H1 (cell line): Measurements from ENCODE around the gene TCF20. TPM values are rescaled to one million over a fixed set of nuclear protein-coding genes. Genes with fewer than 3 reads are reported as not detected.

Experiments
- CTCF ChIA-PET: fragments of 300-600 bp; sonication (Branson Sonifier 250); formaldehyde crosslinking; loops from one replicate; lab custom pipeline; 2021; ENCODE audit not compliant: partially characterized antibody; lab: Charles Lee
- POLR2A ChIA-PET: fragments of 300-600 bp; sonication (Branson Sonifier 250); formaldehyde crosslinking; loops from one replicate; lab custom pipeline; 2021; ENCODE audit warnings: inconsistent platforms; ENCODE audit not compliant: partially characterized antibody; lab: Charles Lee
- DNase-seq, 2 experiments: peaks; one replicate each; pipeline versions ENCODE4 v3.0.0 to v3.0.0-alpha.2; 2010 to 2022; ENCODE audit warnings: low spot score in 2 of 2, low read depth in 1 of 2, mixed read lengths in 1 of 2
- FAIRE-seq: peaks from 2 replicates; lab custom pipeline; 2011; peaks lifted over from hg19 to GRCh38; lab: Jason Lieb, UNC
- H2AFZ ChIP-seq: 2 replicates; pipeline ENCODE4 v1.8.1; 2012; ENCODE audit warnings: low read length, inconsistent platforms
- H2AK5ac ChIP-seq: 2 replicates; pipeline ENCODE4 v1.6.1; 2013; ENCODE audit warnings: low read depth, low read length
- H2BK120ac ChIP-seq: replicated peaks from 2 replicates; pipeline ENCODE3; 2013; ENCODE audit warnings: low read depth, low read length, inconsistent platforms
- H2BK12ac ChIP-seq: 2 replicates; pipeline ENCODE4 v1.6.1; 2013; ENCODE audit warnings: low read depth, low read length
- H2BK15ac ChIP-seq: 2 replicates; pipeline ENCODE4 v1.6.1; 2013; ENCODE audit warnings: low read length
- H2BK20ac ChIP-seq: 2 replicates; pipeline ENCODE4 v1.6.1; 2013; ENCODE audit warnings: low read length
- H2BK5ac ChIP-seq: 2 replicates; pipeline ENCODE4 v1.6.1; 2013; ENCODE audit warnings: low read depth, low read length
- H3K14ac ChIP-seq: 2 replicates; pipeline ENCODE4 v1.6.1; 2013; ENCODE audit warnings: inconsistent platforms; ENCODE audit not compliant: insufficient read length
- H3K18ac ChIP-seq: 2 replicates; pipeline ENCODE4 v1.6.1; 2013; ENCODE audit warnings: low read length; ENCODE audit errors: extremely low read depth
- H3K23ac ChIP-seq: 2 replicates; pipeline ENCODE4 v1.6.1; 2013; ENCODE audit warnings: inconsistent platforms; ENCODE audit not compliant: insufficient read length
- H3K23me2 ChIP-seq: 2 replicates; pipeline ENCODE4 v1.6.1; 2013; ENCODE audit warnings: low read depth, low read length
- H3K27ac ChIP-seq: 2 replicates; pipeline ENCODE4 v1.6.1; 2011; ENCODE audit warnings: low read depth, low read length, inconsistent platforms
- H3K27me3 ChIP-seq, 4 experiments: replicated peaks in 1 of 4; 1 replicate in 1 of 4; 2 replicates in 3 of 4; pipeline versions ENCODE4 v1.6.1 to v1.8.1; 2011 to 2013; ENCODE audit warnings: low read length in 3 of 4, mild to moderate bottlenecking in 3 of 4, inconsistent platforms in 2 of 4, mixed read lengths in 2 of 4, moderate library complexity in 1 of 4; ENCODE audit not compliant: control insufficient read depth in 3 of 4, insufficient read depth in 3 of 4; ENCODE audit errors: extremely low read depth in 1 of 4
- H3K36me3 ChIP-seq, 4 experiments: 2 replicates each; pipeline versions ENCODE4 v1.6.1 to v1.8.1; 2011 to 2013; ENCODE audit warnings: mild to moderate bottlenecking in 4 of 4, low read length in 3 of 4, moderate library complexity in 2 of 4, control low read depth in 1 of 4, inconsistent platforms in 1 of 4; ENCODE audit not compliant: insufficient read depth in 4 of 4, control insufficient read depth in 2 of 4
- H3K4ac ChIP-seq: replicated peaks from 2 replicates; pipeline ENCODE3; 2013; ENCODE audit warnings: low read length, low read depth, mixed read lengths, inconsistent platforms; ENCODE audit not compliant: insufficient read length
- H3K4me1 ChIP-seq, 4 experiments: replicated peaks in 1 of 4; 1 replicate in 1 of 4; 2 replicates in 3 of 4; pipeline versions ENCODE4 v1.6.1 to v1.8.1; 2011 to 2013; ENCODE audit warnings: low read length in 3 of 4, inconsistent platforms in 2 of 4, mixed read lengths in 1 of 4; ENCODE audit not compliant: insufficient read depth in 4 of 4, control insufficient read depth in 3 of 4
- H3K4me2 ChIP-seq, 2 experiments: 2 replicates each; pipeline versions ENCODE4 v1.6.1 to v1.8.1; 2011 to 2013; ENCODE audit warnings: low read depth in 2 of 2, low read length in 2 of 2, control low read depth in 1 of 2, inconsistent platforms in 1 of 2, mild to moderate bottlenecking in 1 of 2; ENCODE audit not compliant: insufficient read depth in 1 of 2
- H3K4me3 ChIP-seq, 4 experiments: fragments of 200-600, 300-600 bp in 1 of 4; sonication (generic), shearing (Covaris generic), sonication (Bioruptor Twin) in 1 of 4; 2 replicates each; pipeline versions ENCODE4 v1.5.1 to v1.8.1; 2011 to 2016; ENCODE audit warnings: low read length in 4 of 4, low read depth in 3 of 4, control low read depth in 2 of 4, inconsistent platforms in 2 of 4, mild to moderate bottlenecking in 2 of 4, mixed read lengths in 1 of 4, moderate library complexity in 1 of 4; ENCODE audit not compliant: insufficient read depth in 2 of 4; ENCODE audit errors: extremely low read depth in 1 of 4
- H3K56ac ChIP-seq: replicated peaks from 2 replicates; pipeline ENCODE3; 2013; ENCODE audit warnings: low read depth, mild to moderate bottlenecking, mixed read lengths, low read length, inconsistent platforms; ENCODE audit not compliant: insufficient read length
- H3K79me1 ChIP-seq: 2 replicates; pipeline ENCODE4 v1.6.1; 2013; ENCODE audit warnings: low read depth, low read length, control low read depth
- H3K79me2 ChIP-seq, 2 experiments: 2 replicates each; pipeline versions ENCODE4 v1.6.1 to v1.8.1; 2012 to 2013; ENCODE audit warnings: low read length in 2 of 2, mild to moderate bottlenecking in 2 of 2, inconsistent platforms in 1 of 2; ENCODE audit not compliant: insufficient read depth in 2 of 2, control insufficient read depth in 1 of 2
- H3K9ac ChIP-seq, 4 experiments: replicated peaks in 1 of 4; 1 replicate in 1 of 4; 2 replicates in 3 of 4; pipeline versions ENCODE4 v1.6.1 to v1.8.1; 2011 to 2013; ENCODE audit warnings: low read depth in 3 of 4, low read length in 3 of 4, control low read depth in 2 of 4, mild to moderate bottlenecking in 2 of 4, moderate library complexity in 2 of 4, inconsistent platforms in 1 of 4; ENCODE audit errors: extremely low read depth in 1 of 4
- H3K9me3 ChIP-seq, 2 experiments: 2 replicates each; pipeline versions ENCODE4 v1.6.1 to v1.8.1; 2012 to 2013; ENCODE audit warnings: mild to moderate bottlenecking in 2 of 2, moderate library complexity in 2 of 2, control low read depth in 1 of 2, inconsistent platforms in 1 of 2, low read depth in 1 of 2, low read length in 1 of 2, mixed read lengths in 1 of 2; ENCODE audit not compliant: insufficient read depth in 2 of 2
- H4K20me1 ChIP-seq, 2 experiments: replicated peaks in 1 of 2; 2 replicates each; pipeline versions ENCODE3 to v1.8.1; 2011 to 2013; ENCODE audit warnings: inconsistent platforms in 2 of 2, low read length in 2 of 2, mild to moderate bottlenecking in 1 of 2; ENCODE audit not compliant: insufficient read depth in 2 of 2, control insufficient read depth in 1 of 2
- H4K5ac ChIP-seq: 2 replicates; pipeline ENCODE4 v1.6.1; 2013; ENCODE audit warnings: low read length, low read depth, mixed read lengths, inconsistent platforms; ENCODE audit not compliant: insufficient read length
- H4K8ac ChIP-seq: 2 replicates; pipeline ENCODE4 v1.8.0; 2013; ENCODE audit warnings: mild to moderate bottlenecking, moderate library complexity, low read length, inconsistent platforms; ENCODE audit not compliant: insufficient read depth; ENCODE audit errors: extremely low read depth
- H4K91ac ChIP-seq: replicated peaks from 2 replicates; pipeline ENCODE3; 2013; ENCODE audit warnings: low read length, mixed read lengths, inconsistent platforms; ENCODE audit not compliant: insufficient read length
- CEBPB ChIP-seq: IDR thresholded peaks from 2 replicates; pipeline ENCODE4 v1.6.1; 2012; ENCODE audit warnings: low read depth, low read length
- CHD1 ChIP-seq: IDR thresholded peaks from 2 replicates; pipeline ENCODE4 v1.6.1; 2012; ENCODE audit warnings: low read depth, low read length, improper control_type of control experiment
- CHD2 ChIP-seq: IDR thresholded peaks from 2 replicates; pipeline ENCODE4 v1.6.1; 2012; ENCODE audit warnings: low read length, improper control_type of control experiment
- CTCF ChIP-seq, 3 experiments: IDR thresholded peaks; 1 replicate in 2 of 3; 2 replicates in 1 of 3; pipeline versions ENCODE4 v1.5.1 to v1.6.1; 2011; ENCODE audit warnings: low read length in 3 of 3, mild to moderate bottlenecking in 3 of 3, inconsistent platforms in 2 of 3, low read depth in 1 of 3, moderate library complexity in 1 of 3; ENCODE audit not compliant: insufficient read depth in 1 of 3; ENCODE audit errors: control extremely low read depth in 1 of 3
- GTF2F1 ChIP-seq: IDR thresholded peaks from 2 replicates; pipeline ENCODE4 v1.6.1; 2012; ENCODE audit warnings: low read depth, low read length, improper control_type of control experiment, borderline replicate concordance
- KDM1A ChIP-seq: fragments of 200-600, 300-600 bp; sonication (generic); IDR thresholded peaks from 2 replicates; pipeline ENCODE4 v1.7.1; 2016; ENCODE audit warnings: mild to moderate bottlenecking, low read length, borderline replicate concordance
- NRF1 ChIP-seq: IDR thresholded peaks from 2 replicates; pipeline ENCODE4 v1.6.1; 2011; ENCODE audit warnings: mild to moderate bottlenecking, low read depth, low read length, improper control_type of control experiment
- POLR2A ChIP-seq, 2 experiments: IDR thresholded peaks; 1 replicate in 1 of 2; 2 replicates in 1 of 2; pipeline ENCODE4 v1.6.1; 2011; ENCODE audit warnings: low read depth in 2 of 2, low read length in 2 of 2, mild to moderate bottlenecking in 2 of 2; ENCODE audit errors: control extremely low read depth in 1 of 2
- SIN3A ChIP-seq, 2 experiments: IDR thresholded peaks in 1 of 2; conservative IDR thresholded peaks in 1 of 2; 2 replicates each; pipeline ENCODE4 v1.6.1; 2011 to 2012; ENCODE audit warnings: low read length in 2 of 2, improper control_type of control experiment in 1 of 2, low read depth in 1 of 2, mild to moderate bottlenecking in 1 of 2
- SIX5 ChIP-seq: IDR thresholded peaks from 2 replicates; pipeline ENCODE4 v1.6.1; 2011; ENCODE audit warnings: mild to moderate bottlenecking, low read depth, low read length
- SP1 ChIP-seq: IDR thresholded peaks from 2 replicates; pipeline ENCODE4 v1.6.1; 2011; ENCODE audit warnings: low read depth, low read length
- SP4 ChIP-seq: IDR thresholded peaks from 2 replicates; pipeline ENCODE4 v1.6.1; 2012; ENCODE audit warnings: low read length, inconsistent platforms
- YY1 ChIP-seq: IDR thresholded peaks from 2 replicates; pipeline ENCODE4 v1.6.1; 2011; ENCODE audit warnings: low read depth, mild to moderate bottlenecking, low read length
- WGBS, 2 experiments: shearing (Covaris generic) in 1 of 2; methylation state at CpG; one replicate each; pipeline versions ENCODE4 v1.1.6 to v1.1.7; 2013 to 2015; ENCODE audit warnings: low lambda C conversion rate in 2 of 2, mixed read lengths in 2 of 2, inconsistent platforms in 1 of 2, low coverage in 1 of 2, missing lambda C conversion rate in 1 of 2; ENCODE audit not compliant: insufficient replicate concordance in 2 of 2, insufficient coverage in 1 of 2, insufficient read length in 1 of 2; ENCODE audit errors: extremely low coverage in 1 of 2, missing lambda C conversion rate in 1 of 2; 5-methylcytosine and 5-hydroxymethylcytosine counted together
- polyA plus RNA-seq, 7 experiments: library from polyadenylated mRNA; depleted of rRNA in 3 of 7; stranded (reverse) in 5 of 7; unstranded in 2 of 7; fragments of >200 nt in 5 of 7; fragments of 200-250 nt in 2 of 7; gene quantifications; 1 replicate in 5 of 7; 2 replicates in 1 of 7; 4 replicates in 1 of 7; pipeline versions ENCODE4 v1.2.1 to v1.2.3, GENCODE V29; 2011 to 2013; ENCODE audit warnings: missing spikeins in 2 of 7, mixed read lengths in 2 of 7
- total RNA-seq: library from RNA; stranded (reverse); fragmentation: NEBNext Ultra II Directional; extraction: Animal tissue kit (Norgen Biotek cat#: 25700); gene quantifications from 2 replicates; pipeline ENCODE4 v1.2.1, GENCODE V29; 2021

The TCF20 gene
- total and polyA plus RNA-seq, 2 of the 8 experiments (the other 6 are each of a cell fraction or from before 2014, with no cell fraction given) = 22.0 to 79.8 TPM

DNA sequence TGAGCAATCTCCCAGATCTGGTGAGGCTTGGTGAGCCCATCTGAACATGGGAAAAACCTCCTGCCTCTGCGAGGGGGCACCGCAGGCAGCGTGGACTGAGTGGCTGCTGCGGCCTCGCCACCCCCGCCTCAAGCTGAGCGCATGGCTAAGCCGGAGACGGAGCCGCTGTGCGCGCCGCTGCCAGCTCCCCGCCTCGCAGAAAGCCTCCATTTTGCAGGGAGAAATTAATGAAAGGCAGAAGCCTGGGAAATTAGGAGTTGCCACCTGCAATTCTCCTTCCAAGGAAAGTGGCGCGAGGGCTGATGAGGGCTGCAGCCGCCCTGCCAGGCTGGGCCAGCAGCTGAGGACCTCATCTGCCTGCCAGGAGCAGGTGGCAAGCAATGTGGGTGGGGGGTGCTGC, 35.6 kb upstream of the TCF20 start:
- Histone ChIP-seq H4K8ac (no peak overlapping the region; the same call in 1 of the 2 replicates), H2BK20ac (no peak overlapping the region), H3K79me2 (no peaks in the 10 kb centered on the region), H2BK120ac (no peak overlapping the region), H3K18ac (no peak overlapping the region), H2BK12ac (no peak overlapping the region), H4K91ac (no peak overlapping the region), H3K56ac (no peak overlapping the region), H3K14ac (no peak overlapping the region), H2AFZ (no peak overlapping the region), H2AK5ac (no peak overlapping the region), H4K5ac (no peak overlapping the region), H3K9ac (no peak overlapping the region), H3K36me3 (no peaks in the 10 kb centered on the region), H2BK5ac (no peak overlapping the region), H2BK15ac (no peak overlapping the region), H3K9me3 (no peaks in the 10 kb centered on the region), H3K27ac (no peak overlapping the region), H3K27me3 (peaks cover 0 to 7% (median 6%) of the 10 kb centered on the region in 4 experiments; a peak in 4 of 7 replicates), H3K4ac (no peak overlapping the region), H3K23me2 (peaks cover 5% of the 10 kb centered on the region; the same call in 1 of the 2 replicates), H3K4me3 (no peak overlapping the region), H3K23ac (no peak overlapping the region), H3K4me1 (peaks cover 3 to 31% (median 22%) of the 10 kb centered on the region in 4 experiments), H4K20me1 (peaks cover 5% of the 10 kb centered on the region in 2 experiments), H3K79me1 (0 out of 2 replicates have a peak, but pooled peaks cover 3% of the 10 kb centered on the region), H3K4me2 (no peak overlapping the region)
- DNase-seq (no peak), FAIRE-seq (no peak)
- 71% methylated on average over 18 of the region's 18 CpGs; no CpG with 5 or more reads in 1 of the 2 experiments for WGBS, 2 experiments
- ChIA-PET POLR2A (no interaction called here), CTCF (interaction anchor here (0.7 to 4.3 kb wide), 6 partner anchors 9 to 167 kb away, joined by 3 to 26 read pairs (median 5); partner anchors contain the start of gene NFAM1)
- no peak for TF ChIP-seq SIX5
- no peak for TF ChIP-seq SIN3A (conservative IDR thresholded peaks at IDR 0.05 in 1 of 2, IDR thresholded peaks at IDR 0.05 in 1 of 2; ENCODE audit: low read depth in 1 of 2, low read length in 2 of 2)
- no peak for TF ChIP-seq CHD1
- TF ChIP-seq KDM1A = no peak
- no peak for TF ChIP-seq CEBPB
- no peak for TF ChIP-seq POLR2A (IDR thresholded peaks at IDR 0.05; ENCODE audit: control extremely low read depth in 1 of 2, low read depth in 2 of 2, low read length in 2 of 2)
- TF ChIP-seq CTCF (IDR thresholded peaks at IDR 0.05; ENCODE audit: control extremely low read depth in 1 of 3, insufficient read depth in 1 of 3, low read depth in 1 of 3, low read length in 3 of 3) = no peak
- no peak for TF ChIP-seq GTF2F1
- no peak for TF ChIP-seq SP1
- TF ChIP-seq YY1 = no peak
- TF ChIP-seq CHD2 = no peak
- TF ChIP-seq SP4 = no peak
- TF ChIP-seq NRF1 = no peak
